GM19452 (cell line): ENCODE results near the gene ABCA13.
A peak's percentile ranks its signal among the peaks of the same experiment; 100 is the strongest.

Experiments used
- ATAC-seq: cut with Tn5 transposase; IDR thresholded peaks from one replicate; pipeline ENCODE4 v1.9.1; 2021; ENCODE audit not compliant: unreplicated experiment

ABCA13 gene

DNA sequence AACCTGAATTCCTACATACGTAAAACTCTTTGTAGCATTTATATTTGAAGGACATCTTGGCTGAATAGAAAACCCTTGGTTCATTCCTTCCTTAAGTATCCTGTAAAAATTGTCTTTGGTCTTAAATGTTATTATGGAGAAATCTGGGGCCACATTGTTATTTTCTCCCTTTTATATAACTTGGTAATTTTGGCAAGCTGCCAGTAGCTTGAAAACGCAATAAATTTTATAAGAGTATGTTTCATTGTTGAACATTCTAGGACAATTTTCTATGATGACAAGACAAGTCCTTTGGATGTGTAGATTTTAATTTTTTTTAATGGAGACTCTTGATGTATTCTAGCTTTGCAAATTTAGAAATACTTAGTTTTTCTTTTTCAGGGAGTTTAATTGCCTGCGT is 191.9 kb downstream of the ABCA13 start:
- no peak for ATAC-seq

DNA sequence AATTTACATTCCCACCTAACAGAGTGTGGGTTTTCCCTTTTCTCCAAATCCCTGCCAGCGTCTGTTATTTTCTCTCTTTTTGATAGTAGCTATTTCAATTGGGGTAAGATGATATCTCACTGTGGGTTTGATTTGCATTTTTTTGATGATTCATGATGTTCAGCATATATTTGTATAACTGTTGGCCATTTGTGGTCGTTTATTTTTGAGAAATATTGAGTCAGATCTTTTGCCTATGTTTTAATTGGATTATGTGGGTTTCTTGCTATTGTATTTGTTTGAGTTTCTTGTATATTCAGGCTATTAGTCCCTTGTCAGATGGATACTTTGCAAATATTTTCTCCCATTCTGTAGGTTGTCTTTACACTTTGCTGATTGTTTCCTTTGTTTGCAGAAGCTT is 193.8 kb downstream of the ABCA13 start:
- ATAC-seq: no peak

DNA sequence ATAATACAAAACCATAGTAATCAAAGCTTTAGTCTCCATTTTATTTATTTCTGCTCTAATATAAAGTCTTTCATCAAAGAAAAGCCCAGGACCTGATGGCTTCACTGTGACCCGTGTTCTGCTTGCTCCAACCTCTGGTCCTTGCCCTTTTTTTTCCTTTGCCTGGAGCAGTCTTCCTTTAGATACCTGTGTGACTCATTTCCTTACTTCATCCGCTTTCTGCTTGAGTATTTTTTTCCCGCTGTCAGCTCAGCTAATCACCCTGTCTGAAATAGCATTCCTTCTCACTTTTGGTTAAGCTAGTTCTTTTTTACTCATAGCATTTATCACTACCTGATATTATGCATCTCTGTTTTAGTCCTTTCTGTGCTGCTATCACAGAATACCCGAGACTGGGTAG is 194.8 kb downstream of the ABCA13 start:
- ATAC-seq: no peak

DNA sequence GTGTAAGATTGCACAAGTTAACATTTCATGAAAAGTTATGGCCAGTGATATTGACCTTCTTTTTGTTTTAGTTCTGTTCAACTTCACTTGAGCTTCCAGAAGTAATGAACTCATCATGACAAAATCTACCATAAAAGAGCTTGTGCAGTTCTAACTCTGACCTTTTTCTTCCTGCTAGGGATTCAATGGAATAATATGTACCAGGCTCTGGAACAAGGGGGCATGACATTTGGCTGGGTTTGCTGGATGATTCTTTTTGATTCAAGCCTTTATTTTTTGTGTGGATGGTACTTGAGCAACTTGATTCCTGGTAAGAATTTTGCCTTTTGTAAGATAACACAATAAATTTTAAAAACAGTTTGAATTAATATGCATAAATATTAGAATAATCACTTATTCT is 205.0 kb downstream of the ABCA13 start:
- no peak for ATAC-seq

DNA sequence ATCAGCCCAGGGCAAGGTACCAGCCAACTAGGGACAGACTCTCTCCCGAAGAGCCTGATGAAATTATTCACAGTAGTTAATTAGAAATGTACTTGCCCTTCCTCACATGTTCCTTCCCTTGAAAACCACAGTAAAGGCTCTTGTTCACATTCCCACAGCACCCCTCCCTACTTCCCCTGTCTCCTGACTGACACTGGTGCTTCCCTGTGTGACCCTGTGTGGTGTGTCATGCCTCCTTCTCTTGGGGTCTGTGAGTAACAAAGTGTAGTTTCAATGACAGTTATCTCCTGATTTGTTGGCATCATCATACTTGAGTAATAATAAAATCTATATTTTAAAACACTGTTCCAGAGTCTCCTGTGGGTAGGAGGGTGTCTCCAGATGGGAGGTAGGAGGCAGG is 209.7 kb downstream of the ABCA13 start:
- ATAC-seq: no peak

DNA sequence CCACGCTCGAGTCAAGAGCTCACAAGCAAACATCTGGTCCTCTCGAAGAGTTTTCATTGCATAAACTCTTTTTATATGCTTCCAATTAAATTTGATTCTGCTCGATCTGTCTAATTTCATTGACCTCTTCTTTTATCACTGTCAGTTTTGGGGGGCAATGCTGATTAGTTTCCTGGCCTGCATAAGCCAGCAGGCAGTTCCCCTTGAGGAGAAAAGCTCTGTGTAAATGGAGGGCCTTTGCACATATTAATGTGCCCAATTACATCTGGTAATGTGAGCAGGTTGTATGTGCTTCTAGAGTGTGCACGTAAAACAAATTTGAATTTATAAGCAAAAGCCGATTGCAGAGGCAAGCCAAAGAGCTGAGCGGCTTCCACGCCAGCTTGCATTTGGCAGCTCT is 210.3 kb downstream of the ABCA13 start:
- ATAC-seq: no peak

DNA sequence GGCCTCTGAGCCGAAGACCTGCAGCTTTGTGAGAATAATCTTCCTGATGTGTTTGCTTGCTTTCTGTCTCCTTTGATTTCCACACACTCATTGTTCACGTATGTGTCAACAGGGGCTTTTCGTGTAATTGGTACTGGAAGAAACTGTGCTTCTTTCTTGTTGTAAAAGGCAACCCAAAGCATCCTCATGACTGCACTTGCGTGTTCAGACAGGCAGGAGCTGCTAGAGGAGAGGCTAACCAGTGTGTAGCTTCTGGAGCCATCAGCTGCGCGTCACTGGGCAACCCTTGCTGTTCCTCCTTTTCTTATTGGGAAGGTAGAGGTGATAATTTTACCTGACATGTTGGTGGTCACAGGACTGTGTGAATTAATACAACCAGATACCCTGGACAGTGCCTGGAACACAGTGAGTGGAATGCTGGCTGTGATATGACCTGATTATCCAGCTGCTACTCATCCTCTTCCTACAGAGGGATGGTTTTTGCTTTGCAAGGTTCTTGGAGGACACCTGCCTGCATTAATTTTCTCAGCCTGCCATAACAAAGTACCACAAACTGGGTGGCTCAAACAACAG is 213.0 kb downstream of the ABCA13 start:
- ATAC-seq: no peak

DNA sequence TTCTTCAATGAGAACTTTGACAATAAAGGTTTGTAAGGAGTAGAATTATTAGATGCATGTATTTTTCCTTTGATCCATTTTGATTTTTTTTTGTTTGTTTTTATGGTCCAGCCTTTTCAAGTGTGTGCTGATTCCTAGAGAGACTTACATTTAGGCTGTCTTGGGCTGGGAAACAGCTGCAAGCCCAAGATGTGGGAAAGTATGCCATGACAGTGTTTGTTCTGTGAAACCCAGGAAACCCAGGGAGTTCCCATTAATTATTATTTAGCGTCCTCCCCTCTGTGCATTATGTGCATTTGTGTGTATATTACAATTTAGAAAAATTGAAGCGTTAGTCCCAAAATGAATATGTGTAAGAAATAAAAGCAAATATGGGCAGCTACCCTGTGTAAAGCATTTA is 216.7 kb downstream of the ABCA13 start:
- ATAC-seq: no peak

DNA sequence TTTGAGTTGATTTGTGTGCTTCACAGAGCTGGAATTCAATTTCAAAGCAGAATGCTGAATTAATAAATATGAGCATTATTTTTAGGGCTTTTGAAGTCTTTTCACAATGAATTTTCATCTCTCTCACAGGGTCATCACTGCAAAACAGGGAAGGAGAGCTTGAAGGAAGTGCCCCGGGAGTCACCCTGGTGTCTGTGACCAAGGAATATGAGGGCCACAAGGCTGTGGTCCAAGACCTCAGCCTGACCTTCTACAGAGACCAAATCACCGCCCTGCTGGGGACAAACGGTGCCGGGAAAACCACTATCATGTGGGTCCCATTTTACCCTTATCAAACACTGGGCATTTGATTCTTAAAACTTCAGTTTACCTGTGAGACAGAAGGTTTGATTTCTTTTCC is 217.7 kb downstream of the ABCA13 start:
- ATAC-seq: no peak

DNA sequence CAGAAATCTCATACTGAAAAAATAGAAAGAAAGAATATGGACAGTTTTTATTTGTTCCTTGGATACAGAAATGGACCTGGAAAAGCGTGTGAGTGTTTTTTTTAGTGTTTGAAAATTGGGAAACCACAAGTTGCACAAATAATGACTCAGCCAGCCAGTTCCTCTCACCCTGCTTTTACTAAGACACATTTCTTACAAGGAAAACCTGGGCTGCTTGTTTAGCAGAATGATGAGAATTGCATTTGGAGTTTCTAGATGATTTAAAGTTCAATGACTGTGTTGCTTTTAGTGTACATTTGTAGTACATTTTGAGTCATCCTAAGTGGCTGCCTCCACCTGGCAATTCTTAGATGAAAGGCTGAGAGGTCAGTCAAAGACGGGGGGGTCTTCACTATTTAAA is 218.7 kb downstream of the ABCA13 start:
- no peak for ATAC-seq

DNA sequence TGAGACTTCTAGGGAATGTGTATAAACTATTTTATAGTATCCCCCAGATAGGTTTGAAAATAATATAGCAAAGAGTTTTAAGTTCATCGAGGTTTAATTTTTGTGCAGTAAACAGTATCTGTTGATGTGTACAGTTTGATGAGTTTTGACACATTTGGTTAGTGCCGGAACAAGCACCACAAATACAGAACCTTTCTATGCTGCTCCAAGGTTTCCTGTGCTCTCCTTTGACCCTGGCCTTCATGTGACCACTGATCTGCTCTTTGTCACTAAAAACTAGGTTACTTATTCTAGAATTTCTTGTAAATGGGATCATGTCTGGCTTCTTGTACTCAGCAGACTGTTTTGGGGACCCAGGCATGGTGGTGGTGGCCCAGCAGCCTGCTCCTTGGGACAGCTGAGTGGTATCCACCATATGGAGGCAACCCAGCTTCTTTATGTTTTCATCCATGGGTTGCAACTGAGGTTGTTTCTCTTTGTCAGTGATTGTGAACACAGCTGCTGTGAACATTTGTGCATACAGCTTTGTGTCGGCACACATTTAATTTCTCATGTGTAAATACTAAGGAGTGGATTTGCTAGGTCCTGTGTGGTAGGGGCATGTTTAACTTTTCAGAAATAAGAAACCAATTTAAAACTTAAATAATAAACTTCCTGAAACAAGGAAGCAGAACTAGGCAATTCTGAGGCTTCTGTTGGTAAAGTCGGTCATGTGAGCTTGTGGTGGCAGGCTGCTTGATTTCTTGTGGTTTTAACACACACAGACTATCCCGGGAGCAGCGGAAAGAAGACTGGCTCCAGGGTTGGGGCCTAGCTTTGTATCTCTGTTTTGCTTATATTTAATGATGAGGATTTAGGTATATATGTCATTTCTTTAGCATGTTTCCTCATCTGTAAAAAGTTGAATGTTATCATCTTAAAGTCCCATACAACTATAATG is 219.4 kb downstream of the ABCA13 start:
- no peak for ATAC-seq

DNA sequence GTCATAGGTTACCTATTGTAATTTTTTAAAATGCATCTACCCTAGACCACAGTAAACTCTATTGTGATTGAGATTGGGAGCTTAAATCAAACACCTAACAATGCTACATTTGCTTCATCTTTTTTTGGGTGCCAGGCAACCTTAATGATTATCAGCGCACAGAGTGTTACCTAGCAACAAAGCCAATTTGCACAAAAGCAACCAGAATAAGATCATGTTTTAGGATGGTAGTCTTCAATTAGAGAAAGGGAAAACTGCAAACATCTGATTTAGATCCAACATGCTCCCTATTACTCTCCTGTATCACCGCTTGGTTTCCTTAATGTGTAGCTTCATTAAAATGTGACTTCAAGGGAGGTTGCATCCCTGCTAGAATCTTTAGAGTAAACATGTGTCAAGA is 226.9 kb downstream of the ABCA13 start:
- ATAC-seq: no peak

DNA sequence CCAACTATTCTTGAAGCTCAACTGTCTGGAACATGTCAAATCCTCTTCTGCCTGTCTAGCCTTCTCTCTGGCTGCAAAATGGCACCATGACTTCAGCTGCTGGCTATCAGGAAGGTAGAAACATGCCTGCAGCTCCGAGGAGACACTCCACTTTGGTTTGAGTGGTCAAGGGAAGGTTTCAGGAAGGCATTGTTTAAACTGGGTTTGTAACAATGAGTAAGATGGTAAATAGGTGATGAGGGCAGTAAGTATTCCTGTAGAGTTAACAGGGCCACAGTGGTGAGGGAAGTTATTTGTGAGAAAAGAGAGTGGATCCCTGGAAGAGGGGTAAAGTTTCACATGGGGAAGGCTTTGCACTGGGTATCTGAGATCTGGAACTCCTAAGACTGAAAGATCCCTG is 231.5 kb downstream of the ABCA13 start:
- ATAC-seq: no peak

DNA sequence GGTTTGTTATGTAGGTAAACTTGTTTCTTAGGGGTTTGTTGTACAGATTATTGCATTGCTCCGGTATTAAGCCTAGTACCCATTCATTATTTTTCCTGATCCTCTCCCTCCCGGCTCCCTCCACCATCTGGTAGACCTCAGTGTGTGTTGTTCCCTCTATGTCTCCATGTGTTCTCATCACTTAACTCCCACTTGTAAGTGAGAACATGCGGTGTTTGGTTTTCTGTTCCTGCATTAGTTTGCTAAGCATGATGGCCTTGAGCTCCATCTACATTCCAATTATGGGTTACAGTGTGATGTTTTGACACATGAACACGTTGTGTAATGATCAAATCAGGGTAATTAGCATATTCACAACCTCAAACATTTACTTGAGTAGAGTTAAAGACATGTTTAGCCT is 237.5 kb downstream of the ABCA13 start:
- ATAC-seq: no peak

DNA sequence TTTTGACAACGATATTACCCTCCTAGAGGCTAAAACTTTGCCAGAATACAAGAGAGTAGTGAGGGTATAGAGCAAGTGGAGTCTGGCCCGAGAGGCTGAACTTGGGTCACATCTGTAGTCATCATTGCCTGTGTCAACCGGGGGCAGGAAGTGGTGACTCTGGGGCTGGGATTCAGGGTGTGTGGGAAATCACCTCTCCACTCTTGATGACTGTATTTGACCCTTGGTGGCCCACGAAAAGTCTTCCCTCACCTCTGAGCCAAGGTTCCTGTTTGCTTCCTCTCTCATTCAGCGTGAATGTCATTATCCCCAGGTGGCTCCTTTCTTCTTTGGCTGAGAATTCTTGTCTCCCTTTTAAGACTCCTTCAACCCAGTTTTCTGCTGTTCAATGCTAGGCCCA is 240.4 kb downstream of the ABCA13 start:
- no peak for ATAC-seq

DNA sequence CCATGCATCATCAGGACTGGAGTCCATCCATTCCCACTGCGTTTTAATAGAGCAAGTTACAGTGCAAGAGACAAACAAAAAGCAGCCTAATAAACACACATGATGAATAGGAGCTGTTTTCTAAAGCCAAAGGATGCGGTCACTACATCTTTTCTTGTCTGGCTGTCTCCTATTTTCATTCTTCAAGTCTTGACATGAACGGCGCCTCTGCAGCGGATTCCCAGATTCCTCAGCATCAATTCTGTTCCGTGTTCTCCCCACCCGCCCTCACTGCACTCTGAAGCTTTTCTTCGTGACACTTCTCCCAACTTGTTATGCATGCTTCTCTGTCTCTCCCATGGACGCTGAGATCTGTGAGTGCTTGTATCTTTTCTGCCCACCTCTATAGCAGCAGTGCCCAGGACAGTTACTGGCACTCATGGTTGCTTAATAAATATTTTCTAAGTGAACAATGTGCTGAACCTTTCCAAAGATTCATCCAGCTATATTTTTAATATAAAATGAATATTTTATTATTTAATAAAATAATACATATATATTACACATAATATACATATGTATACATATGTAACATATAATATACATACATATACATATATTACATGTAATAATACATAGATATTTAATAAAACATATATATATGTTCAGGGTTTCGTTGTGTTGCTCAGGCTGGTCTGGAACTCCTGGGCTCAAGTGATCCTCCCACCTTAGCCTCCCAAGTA is 242.9 kb downstream of the ABCA13 start:
- no peak for ATAC-seq

DNA sequence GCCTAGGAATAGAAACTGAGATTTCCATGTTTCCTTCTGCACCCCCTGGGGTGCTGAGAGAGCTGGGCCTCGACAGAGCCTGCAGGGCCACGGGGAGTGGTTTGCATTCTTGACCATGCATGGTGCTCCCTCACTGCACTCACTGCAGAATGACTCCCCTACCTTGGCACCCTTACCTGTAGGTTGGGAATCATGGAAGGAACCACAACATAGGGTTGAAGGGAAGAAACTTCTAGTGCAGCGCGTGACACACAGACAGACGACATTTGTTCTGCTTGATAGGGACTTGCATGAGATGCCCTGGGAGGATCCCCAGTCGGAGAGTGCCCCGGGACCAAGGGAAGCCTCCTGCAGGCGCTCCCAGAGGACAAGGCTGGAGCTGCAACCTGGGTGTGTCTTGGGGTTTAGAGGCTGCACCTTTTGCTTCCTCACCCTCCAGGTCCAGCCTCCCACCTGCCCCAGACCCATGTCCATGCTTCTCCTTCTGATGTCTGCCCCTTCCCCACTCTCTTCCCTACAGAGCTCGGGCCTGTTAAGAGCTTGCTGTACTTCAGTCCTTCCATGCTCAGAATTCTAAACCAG is 245.2 kb downstream of the ABCA13 start:
- ATAC-seq: no peak

DNA sequence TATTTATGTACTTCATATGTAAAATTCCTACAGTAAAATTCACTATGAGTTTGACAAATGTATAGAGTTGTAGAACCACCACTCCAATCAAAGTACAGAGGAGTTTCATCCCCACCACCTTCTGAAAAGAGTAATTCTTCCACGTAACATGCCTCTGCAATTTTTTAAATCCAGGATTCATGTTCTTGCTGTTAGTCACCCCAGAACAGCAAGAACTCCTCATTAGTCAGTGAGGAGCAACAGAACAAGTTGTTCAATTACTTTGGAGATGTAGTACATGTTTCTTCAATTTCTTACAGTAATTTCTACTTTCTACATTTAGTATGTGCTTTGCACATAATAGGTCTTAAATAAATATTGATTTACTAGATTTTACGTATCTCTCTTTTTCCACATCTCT is 248.1 kb downstream of the ABCA13 start:
- ATAC-seq: no peak

DNA sequence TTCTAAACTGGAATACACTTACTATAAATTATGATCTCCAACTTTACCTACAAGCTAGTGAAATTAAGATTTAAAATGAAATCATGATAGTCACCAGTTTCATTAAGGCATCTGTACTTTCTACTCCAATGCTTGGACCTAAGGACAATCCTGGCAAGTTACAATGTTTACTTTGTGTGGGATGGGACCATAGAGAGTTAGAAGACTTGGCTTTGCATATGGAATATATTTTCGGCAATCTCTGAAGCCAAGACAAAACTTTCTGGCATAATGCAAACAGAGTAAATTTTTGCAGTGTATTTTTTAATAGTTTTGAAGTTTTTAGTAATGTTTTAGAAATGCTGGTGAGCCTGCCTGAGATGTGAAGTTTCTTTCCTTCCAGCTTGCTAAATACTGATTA is 248.9 kb downstream of the ABCA13 start:
- ATAC-seq: no peak

DNA sequence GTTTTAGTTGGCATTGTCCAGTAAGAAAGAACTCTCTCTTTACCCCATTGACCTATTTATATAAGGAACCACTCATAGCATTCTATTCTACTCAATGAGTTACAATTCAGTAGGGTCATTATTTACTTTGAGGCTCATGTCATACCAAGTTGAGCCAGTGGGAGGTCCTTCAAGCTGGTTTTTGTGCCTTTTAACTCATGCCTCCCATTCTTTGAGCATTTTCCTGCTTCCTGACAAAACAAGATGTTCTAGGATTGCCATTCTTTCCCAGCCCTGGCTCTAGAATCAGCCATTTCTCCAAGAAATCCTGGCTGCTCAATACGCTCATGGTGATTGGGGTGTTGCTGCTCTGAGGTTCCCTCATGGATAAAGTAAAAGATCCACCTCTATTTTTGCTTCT is 250.1 kb downstream of the ABCA13 start:
- ATAC-seq: no peak

DNA sequence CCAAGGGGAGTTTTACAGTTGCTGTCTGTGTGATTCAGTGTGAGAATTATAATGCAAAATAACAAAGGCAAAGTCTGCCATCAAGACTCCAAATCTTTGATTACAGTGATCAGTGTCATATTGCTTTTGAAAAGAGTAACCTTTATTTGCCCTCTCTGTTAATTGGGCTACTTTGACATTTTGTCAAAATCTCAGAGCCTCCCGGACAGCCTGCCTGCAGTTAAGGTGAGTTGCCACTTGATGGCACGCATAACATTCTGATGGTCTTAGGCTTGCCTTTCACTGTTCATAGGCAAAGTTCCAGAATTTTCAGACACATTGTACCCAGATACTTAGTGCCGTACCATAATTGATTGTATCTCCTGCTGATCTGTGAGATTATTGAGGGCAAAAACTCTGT is 253.5 kb downstream of the ABCA13 start:
- ATAC-seq: peak; percentile 60
